ENCODE results near the gene PLPP3. TPM values are rescaled to one million over a fixed set of nuclear protein-coding genes. Genes with fewer than 3 reads are reported as not detected.

The PLPP3 gene
- total RNA-seq, 4 donors from 2014 or later, result 138 to 244 (median 181) TPM

GRCh38 chr1:56456435-56457101, 122.8 kb downstream of the PLPP3 start:
- Histone ChIP-seq H3K36me3 (no peaks in the 10 kb centered on the region), H3K27ac (replicated peaks in 1 of 4) (peak overlapping the region; percentile 51 to 73 (median 55)), H3K4me1 (peaks cover 24 to 30% (median 29%) of the 10 kb centered on the region in 4 donors), H3K4me3 (no peak overlapping the region), H3K27me3 (no peaks in the 10 kb centered on the region), H3K9me3 (no peaks in the 10 kb centered on the region)
- intact Hi-C loops (cut with DNase I), result no loop called here
- TF ChIP-seq, protein P1, sequence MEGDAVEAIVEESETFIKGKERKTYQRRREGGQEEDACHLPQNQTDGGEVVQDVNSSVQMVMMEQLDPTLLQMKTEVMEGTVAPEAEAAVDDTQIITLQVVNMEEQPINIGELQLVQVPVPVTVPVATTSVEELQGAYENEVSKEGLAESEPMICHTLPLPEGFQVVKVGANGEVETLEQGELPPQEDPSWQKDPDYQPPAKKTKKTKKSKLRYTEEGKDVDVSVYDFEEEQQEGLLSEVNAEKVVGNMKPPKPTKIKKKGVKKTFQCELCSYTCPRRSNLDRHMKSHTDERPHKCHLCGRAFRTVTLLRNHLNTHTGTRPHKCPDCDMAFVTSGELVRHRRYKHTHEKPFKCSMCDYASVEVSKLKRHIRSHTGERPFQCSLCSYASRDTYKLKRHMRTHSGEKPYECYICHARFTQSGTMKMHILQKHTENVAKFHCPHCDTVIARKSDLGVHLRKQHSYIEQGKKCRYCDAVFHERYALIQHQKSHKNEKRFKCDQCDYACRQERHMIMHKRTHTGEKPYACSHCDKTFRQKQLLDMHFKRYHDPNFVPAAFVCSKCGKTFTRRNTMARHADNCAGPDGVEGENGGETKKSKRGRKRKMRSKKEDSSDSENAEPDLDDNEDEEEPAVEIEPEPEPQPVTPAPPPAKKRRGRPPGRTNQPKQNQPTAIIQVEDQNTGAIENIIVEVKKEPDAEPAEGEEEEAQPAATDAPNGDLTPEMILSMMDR (IDR thresholded peaks at IDR 0.05), result no peak
- peak; percentile 69 for TF ChIP-seq EP300 (IDR thresholded peaks at IDR 0.05)
- no peak for TF ChIP-seq POLR2A (IDR thresholded peaks at IDR 0.05; ENCODE audit: low read depth)
- TF ChIP-seq POLR2AphosphoS5 (IDR thresholded peaks at IDR 0.05), result peak; percentile 56 to 59
- 37% methylated on average over 12 of the region's 12 CpGs for WGBS
- no peak for DNase-seq (ENCODE audit: extremely low spot score)

- intact Hi-C loops (cut with DNase I), result no loop called here
- Histone ChIP-seq H3K4me1 (peaks cover 35 to 55% (median 50%) of the 10 kb centered on the region in 4 donors), H3K9me3 (no peaks in the 10 kb centered on the region), H3K4me3 (no peak overlapping the region), H3K27ac (replicated peaks in 1 of 4) (peak overlapping the region in 3 of 4 donors; percentile 38 to 68 (median 67)), H3K36me3 (no peaks in the 10 kb centered on the region), H3K27me3 (no peaks in the 10 kb centered on the region)
- DNase-seq (ENCODE audit: extremely low spot score), result no peak
- no peak for TF ChIP-seq EP300 (IDR thresholded peaks at IDR 0.05)
- TF ChIP-seq, protein P1 (IDR thresholded peaks at IDR 0.05), result no peak
- no peak for TF ChIP-seq POLR2AphosphoS5 (IDR thresholded peaks at IDR 0.05)
- no peak for TF ChIP-seq POLR2A (IDR thresholded peaks at IDR 0.05; ENCODE audit: low read depth)
- WGBS, result 83% methylated on average over 10 of the region's 10 CpGs
Observed at GRCh38 chr1:56453417-56454078, 125.8 kb downstream of the PLPP3 start.

DNA sequence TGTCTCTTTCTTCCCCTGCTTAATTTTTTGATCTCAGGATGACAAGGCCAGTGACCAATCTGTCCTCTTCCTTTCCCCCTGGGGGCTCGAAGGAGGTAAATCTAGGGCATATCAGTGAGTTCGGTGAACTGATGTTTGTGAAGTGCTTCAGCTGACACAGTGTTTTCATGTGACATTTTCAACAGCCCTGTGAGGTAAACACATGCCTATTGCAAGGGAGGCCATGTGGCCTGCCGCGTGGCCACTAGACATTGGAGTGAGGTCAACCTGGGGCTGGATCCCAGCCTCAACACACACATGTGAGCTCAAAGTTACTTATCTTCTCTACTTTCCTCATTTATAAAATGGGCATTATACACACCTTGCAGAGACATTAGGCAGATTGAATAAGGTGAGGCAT, 126.3 kb downstream of the PLPP3 start:
- Histone ChIP-seq H3K4me1 (peaks cover 41 to 61% (median 53%) of the 10 kb centered on the region in 4 donors), H3K36me3 (no peaks in the 10 kb centered on the region), H3K27me3 (no peaks in the 10 kb centered on the region), H3K9me3 (no peaks in the 10 kb centered on the region), H3K27ac (replicated peaks in 1 of 4) (peak overlapping the region; percentile 38 to 68 (median 64)), H3K4me3 (no peak overlapping the region)
- TF ChIP-seq, protein P1 (IDR thresholded peaks at IDR 0.05), result no peak
- TF ChIP-seq POLR2A (IDR thresholded peaks at IDR 0.05; ENCODE audit: low read depth) (no peak), EP300 (IDR thresholded peaks at IDR 0.05) (no peak), POLR2AphosphoS5 (IDR thresholded peaks at IDR 0.05) (peak in 1 of 2 donors; percentile 56)
- no peak for DNase-seq (ENCODE audit: extremely low spot score)
- WGBS, result 57% methylated on average over 4 of the region's 4 CpGs
- intact Hi-C loops (cut with DNase I), result no loop called here

- peak; percentile 94 for DNase-seq (ENCODE audit: extremely low spot score)
- H3K27ac ChIP-seq (replicated peaks in 1 of 4), result peak overlapping the region; percentile 38 to 68 (median 64)
- intact Hi-C loops (cut with DNase I), result no loop called here
Observed at GRCh38 chr1:56452027-56453011, 127.0 kb downstream of the PLPP3 start.

More at GRCh38 chr1:56452027-56453011, 127.0 kb downstream of the PLPP3 start:
- no peaks in the 10 kb centered on the region for H3K27me3 ChIP-seq
- H3K36me3 ChIP-seq, result no peaks in the 10 kb centered on the region
- WGBS, result 48% methylated on average over 3 of the region's 3 CpGs
- no peaks in the 10 kb centered on the region for H3K9me3 ChIP-seq
- peak; percentile 24 to 30 for TF ChIP-seq POLR2AphosphoS5 (IDR thresholded peaks at IDR 0.05)
- TF ChIP-seq, protein P1 (IDR thresholded peaks at IDR 0.05), result no peak
- H3K4me3 ChIP-seq, result no peak overlapping the region
- peaks cover 45 to 68% (median 60%) of the 10 kb centered on the region in 4 donors for H3K4me1 ChIP-seq
